ENCODE results near the gene FEM1B.

The FEM1B gene

DNA sequence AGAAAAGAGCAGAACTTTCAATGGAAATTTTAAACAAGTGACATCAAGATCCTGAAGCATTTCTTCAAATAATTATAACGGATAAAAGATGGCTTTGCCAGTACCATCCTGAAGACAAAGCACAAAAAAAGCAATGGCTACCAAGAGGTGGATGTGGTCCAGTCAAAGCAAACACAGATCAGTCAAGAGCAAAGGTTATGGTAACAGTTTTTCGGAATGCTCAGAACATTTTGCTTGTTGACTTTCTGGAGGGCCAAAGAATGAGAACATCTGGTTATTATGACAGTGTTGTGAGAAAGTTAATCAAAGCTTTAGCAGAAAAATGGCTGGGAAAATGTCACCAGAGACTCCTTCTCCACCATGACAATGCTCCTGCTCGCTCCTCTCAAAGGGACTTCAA lies 31.5 kb downstream of the FEM1B start:
- DNase-seq (ENCODE audit: low spot score) = no peak

DNA sequence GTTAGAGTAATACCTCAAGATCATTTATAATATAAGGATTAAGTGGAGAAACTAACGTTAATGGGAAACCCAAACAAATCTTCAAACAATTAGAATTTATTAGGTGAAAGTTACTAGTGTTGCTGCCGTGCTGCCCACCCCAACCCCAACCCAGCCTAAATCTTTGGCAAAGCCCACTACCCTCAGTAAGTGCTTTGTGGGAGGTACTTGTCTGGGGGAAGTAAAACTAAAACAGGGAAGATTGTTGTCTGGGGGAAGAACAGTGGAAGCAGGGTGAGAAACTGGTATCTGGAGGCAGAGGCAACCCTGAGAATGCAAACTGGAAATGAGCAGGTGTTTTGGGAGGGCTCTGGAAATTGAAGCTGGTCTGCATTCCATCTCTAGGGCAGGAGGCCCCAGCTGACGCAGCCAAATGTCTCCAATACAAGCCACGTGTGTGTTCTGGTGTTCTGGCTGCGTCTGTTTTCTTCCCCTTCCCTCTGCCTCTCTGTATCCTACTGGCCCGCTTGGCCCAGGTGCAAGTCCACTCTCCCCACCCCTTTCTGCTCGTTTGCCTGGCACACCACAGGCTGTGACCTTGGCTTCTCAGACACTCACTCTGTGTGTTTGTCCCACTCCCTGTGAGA lies 32.7 kb downstream of the FEM1B start:
- DNase-seq (ENCODE audit: low spot score) = no peak

DNA sequence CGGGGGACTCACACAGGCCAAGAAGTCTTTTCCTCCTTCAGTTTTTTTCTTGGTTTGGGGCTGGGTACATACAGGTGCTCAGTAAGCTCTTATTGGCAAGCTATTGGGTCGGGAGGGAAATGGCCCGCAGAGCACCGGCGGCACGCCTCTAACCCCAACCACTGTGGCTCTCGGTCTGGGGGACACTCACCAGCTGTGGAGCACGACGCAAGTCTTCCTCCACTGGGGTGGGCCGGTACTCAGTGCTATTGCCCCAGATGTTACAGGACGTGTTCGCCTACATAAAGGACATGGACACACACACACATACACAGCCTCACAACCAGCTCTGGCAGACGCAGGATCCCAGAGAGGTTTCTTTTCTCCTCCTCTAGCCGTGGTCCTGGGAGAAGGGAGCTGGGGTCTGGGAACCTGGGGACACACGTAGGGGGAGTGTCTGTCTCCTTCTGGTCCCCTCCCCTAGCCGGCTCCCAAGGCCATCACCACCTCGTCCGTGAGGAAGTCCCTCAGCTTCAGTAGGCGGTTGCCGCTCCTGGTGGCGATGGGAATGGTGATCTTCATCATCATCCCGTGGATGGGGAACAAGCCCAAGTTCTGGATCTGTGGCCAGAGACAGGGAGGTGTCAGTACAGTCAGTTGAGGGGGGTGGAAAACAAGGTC lies 33.4 kb downstream of the FEM1B start:
- no peak for DNase-seq (ENCODE audit: low spot score)

DNA sequence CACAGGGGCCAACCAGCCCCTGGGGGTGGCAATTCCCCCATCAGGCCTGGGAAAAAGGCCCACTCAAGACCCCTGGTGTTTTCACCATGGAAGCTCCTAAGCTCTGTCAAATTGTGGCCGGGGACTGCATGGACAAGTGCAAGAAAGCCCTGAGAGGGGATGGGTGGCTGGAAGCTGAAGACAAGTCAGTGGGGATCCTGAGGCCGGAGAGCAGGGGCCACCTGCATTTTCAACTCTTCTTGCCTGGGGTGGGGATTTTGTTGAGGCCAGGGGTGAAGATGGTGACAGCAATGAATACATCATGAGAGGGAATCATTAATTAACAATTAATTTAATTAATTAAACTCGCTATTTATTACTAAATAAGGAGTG lies 33.9 kb downstream of the FEM1B start:
- DNase-seq (ENCODE audit: low spot score) = no peak

DNA sequence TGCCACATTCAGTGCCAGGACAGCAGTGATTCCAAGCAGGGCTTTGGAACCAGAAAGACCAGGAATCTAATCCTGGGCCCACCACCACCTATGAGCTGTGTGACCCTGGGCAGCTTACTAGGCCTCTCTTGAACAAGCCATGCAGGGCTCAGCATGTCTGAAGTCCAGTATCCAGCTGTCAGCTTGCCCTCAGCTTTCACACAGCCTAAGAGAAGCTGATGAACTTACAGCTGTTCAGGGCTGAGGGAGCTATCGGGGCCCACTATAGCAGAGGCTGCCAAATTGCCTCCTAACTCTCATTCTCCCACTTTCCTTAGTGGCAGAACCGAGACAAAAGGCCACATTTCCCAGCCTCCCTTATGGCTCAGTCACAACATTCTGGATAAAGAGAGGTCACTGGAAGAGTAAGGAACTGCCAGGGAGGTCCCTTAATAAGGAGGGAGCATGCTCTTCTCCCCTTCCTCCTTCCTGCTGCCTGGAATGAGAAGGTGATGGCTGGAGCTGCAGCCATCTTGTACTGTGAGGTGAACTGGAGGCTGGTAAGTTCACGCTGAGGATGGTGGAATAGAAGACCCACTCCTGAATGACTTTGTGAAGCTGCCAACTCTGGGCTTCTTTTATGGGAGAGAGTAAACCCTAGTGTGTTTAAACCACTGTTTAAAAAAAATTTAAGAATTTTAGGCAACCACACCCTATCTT lies 34.5 kb downstream of the FEM1B start:
- no peak for DNase-seq (ENCODE audit: low spot score)

DNA sequence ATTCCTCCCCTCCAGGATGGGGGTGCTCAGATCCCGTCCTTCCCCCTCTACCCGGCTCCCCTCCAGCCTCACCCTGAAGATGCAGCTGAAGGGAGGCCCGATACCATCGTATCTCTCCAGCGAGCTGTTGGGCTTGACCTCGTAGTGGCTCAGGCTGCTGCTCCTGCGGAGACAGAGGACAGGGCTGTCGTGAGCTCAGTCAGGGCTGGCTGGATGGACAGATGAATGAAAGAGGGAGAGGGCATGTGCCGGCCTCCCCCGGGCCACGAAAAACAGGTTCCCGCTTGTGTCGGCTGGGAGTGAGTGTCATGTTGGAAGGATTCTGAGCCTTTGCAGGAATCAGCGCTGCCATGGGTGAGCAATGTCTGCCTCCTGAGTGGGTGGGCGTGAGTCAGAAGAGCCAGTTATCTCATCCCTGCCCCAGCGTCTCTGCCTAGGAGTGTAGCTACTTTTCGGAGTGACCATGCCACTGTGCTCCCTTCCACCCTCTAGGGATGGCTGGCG lies 35.2 kb downstream of the FEM1B start:
- no peak for DNase-seq (ENCODE audit: low spot score)

DNA sequence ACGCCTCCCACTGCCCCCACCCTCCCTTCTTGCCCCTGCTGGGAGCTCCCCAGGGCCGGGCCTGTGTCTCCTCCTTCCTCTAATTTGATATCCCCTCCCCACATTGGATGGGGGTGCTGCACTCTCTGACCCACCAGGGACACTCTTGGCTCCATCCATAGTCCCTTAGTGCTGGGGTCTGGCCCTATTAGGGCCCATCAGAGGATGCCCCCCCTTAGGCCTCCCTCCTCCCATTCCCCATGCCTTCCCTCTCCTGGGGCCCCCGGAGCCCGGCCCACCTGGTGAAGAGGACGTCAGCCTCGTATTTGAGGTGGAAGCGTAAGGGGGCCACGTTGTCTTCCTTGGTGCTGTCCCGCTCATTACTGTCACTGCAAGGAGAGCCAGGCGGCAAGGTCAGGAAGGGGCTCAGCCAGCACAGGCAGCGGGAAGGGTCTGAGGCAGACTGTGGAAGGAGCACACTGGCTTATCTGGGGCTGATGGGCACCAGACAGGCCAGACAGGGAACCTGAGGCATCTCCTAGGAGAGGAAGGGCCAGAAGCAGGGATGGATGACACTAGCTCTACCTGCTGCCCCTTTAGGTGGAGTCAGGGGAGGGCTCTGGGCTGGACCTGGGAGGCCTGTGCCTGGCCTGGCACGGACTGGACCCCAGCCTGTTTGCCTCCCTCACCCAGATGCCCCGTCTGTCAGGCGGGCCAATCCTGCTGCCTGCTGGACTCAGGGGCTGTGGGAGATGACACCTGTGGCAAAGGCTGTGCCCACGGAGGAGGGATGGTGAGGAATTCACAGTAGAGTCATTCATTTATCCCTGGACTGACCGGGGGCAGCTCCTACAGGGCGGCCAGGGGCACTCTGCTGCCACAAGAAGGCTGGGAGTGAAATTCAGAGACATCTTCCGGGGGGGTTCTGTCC lies 36.2 kb downstream of the FEM1B start:
- DNase-seq (ENCODE audit: low spot score) = no peak

DNA sequence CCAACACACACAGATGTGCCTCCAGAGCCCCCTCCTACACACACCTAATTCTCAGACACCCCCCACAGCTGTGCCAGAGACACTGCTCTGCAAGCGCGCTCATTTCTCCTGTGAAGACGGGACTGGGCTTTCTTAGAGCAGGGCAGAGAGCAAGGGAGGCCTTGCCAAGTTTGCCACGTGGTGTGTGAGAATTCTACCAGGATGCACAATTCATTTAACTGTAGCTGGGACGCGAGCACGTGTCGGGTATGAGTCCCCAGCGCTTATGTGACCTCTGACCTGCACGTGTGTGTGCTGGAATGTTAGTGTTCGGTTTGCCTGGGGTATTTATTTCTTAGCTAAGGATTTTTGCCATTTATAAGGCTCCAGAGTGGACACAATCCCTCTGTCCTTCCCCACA lies 37.0 kb downstream of the FEM1B start:
- DNase-seq (ENCODE audit: low spot score) = no peak

DNA sequence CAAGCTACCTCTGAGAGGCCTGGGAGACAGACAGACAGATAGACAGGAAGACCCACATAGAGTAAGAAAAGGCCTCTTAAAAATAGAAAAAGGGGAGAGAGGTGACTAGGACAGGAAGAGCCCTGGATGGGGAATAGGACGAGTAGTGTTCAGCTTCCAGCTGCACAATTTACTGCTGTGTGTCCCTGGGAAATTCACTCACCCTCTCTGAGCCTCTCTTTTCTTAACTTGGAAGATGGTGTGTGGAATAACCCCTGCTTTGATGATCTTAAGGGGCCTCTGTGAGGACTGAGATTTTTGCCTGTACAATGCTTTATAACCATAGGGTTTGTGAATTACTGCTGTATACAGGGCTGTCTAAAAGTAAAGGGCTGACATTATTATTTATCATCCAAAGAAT lies 37.5 kb downstream of the FEM1B start:
- DNase-seq (ENCODE audit: low spot score) = no peak

DNA sequence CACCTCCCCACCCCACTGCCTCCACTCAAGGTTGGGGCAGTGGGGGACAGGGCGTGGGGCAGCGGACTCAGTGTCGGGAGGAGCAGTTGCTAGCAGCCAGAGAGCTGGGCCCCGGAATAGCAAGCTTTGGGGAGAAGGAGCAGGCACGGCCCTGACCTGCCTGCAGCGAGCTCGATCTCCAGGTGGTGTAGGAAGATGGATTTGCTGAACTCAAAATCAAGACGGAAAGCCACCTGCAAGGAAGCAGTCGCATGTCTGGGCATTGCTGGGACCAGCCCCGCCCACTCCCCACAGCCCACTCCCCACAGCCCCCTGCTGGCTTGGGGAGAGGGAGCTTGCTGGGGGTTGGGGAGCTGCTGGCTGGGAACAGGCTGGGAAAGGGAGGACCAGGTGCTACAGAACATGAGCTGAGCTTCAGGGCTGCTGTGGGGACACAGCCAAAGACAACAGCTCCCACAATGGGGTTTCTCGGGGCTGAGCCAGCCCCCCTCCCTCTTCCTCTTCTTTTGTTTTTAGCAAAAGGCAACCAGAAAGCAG lies 38.0 kb downstream of the FEM1B start:
- DNase-seq (ENCODE audit: low spot score) = no peak

DNA sequence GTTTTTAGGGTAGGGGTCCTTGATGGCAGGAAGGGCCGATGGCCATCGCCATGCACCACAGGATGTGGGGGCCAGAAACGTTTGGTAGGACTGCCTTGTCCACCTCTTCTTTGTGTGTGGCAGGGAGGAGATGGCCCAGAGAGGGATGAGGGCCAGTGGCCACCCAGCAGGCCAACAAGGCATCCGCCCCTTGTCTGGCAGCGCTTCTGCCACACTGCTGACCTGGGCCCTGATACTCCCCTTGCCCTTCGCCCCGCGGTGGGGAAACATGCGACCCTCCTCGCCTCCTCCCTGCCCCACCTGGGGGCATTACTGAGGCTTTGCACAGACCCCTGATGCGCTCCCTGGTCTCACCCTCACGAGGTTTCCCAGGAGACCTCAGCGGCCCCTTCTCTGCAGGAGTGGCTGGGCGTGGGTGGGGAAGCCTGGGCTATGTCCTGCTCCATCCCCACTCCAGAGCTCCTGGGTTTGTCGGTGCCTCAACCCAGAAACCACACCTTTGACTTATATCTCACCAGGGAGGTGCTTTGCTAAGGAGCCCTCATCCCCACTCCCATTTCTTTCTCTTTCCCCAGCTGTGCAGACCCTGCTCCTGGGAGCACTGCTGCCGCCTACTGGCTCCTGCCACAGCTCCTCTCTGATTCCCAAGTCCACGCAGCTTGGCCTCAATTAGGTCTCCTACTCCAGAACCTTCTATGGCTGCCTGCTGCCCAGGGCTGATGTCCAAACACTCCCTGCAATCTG lies 38.7 kb downstream of the FEM1B start:
- DNase-seq (ENCODE audit: low spot score) = no peak

DNA sequence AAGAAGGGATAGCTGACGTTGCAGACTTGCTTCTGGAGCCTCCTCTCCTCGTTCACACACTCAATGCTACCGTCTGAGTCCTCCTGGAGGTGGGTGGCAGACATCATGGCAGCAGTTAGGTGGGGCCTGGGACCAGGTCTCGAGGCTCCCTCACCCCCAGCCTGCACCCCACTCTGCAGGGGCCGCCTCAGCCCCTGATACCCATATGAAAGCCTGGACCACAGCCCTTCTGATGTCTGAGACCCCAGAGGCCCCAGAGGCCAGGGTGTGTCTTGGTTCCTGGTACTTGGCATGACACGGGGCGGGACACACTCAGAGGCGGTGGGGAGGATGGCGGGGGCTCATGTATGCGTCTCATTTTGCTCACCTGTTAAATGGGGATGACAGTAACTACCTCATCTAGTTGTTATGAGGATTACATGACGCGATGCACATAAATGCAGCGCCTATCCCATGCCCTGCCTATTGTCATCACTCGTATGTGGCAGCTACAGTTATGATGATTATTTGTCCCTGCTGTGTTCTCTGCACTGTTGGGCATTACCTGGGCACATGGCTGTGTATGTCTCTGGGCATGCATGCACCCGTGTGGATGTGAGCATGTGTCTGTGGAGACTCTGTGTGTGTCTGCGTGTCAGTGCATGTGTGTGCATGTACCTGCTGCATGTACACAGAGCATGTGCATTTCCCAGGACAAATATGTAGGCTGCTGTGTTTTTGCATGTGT lies 39.9 kb downstream of the FEM1B start:
- no peak for DNase-seq (ENCODE audit: low spot score)

DNA sequence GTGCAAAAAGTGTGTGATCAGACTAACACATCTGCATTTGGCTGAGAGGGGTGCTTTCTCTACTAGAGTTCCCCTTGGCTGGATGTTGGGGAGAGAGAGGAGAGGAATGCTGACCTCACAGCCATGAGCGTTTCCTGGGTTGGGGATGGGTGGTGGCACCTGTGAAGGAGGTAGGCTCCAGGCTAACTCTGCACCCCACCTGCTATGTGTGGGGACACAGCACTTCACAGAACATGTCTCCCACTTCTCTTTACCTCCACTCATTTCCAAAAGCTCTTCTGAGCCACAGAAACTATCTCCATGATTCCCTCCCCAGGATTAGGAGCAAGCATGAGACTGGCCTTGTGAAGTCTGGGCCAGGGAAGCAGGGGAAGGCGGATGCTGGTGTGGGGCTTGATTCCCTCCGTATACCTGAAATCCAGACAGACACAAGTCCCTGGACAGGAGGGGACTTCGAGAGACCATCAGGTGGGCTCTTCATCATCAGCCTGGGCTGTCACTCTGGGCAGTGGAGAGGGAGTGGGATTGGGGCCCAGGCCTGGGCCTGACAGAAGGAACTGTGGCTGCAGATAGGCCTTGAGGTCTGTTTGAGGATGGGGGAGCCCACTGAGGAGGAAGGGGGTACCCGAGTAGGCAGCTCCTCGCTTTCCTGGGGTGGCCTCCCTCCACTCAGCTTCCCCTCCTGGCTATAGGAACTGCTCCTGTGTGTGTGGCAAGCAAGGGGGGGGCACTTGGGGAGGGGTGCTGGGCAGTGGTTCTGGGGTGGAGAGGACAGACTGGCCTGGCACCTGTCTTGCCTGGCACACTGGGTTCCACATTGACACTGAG lies 40.7 kb downstream of the FEM1B start:
- no peak for DNase-seq (ENCODE audit: low spot score)

DNA sequence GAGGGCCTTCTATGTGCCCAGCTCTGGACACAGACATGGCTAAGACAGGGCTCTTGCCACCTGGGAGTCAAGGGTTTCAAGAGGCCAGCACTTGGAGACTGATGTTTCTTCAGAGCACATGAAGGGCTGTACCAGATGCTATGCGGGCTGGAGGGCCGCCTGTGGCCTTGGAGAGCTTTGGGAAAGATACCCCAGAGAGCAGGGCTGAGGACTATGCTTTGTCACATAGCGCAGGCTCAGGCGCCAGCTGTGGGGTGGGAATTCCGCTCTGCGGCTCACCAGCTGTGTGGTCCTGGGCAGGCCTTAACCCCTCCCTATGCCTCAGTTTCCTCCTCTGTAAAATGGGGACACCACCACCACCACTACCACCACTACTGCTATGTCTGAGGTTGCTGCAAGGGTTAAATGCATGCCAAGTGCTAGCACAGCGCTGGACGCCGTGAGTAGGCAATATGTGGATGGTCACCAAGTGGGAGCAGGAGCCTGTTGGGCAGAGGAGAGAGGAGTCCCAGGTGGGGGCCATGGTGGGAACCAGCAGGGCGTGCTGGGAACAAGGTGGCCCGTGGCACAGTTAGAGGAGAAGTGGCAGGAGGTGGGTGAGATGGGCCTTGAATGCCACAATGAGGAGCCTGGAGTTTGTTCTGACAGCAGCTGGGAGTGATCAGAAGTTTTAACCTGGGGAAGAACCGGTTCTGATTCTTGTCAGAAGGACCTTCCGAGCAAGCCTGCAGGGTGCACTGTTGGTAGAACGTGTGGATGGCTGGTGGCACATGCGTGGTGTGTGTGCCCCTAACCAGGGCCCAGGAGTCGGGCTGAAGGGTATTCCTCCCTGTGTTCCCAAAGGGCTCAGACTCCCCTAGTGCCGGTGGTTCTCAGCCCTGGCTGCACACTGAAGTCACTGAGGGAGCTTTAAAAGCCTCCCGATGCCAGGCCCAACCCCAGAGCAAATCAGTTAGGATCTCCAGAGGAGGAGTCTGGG lies 41.7 kb downstream of the FEM1B start:
- DNase-seq (ENCODE audit: low spot score) = no peak

DNA sequence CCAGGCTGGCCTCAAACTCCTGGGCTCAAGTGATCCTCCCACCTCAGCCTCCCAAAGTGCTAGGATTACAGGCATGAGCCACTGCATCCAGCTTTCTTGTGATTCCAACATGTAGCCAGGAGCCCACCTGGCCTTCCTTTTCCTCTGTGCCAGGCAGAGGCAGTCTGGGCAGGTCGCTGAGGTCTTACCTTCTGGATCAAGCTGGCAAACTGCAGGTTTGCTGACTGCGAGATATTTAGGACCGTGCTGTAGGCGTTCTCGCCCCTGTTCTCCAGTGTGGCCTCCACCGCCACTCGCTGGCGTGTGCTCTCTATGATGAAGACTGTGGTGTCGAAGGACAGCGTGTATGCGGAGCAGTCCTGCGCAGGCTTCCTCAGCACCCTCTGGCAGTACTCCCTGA lies 42.5 kb downstream of the FEM1B start:
- no peak for DNase-seq (ENCODE audit: low spot score)

DNA sequence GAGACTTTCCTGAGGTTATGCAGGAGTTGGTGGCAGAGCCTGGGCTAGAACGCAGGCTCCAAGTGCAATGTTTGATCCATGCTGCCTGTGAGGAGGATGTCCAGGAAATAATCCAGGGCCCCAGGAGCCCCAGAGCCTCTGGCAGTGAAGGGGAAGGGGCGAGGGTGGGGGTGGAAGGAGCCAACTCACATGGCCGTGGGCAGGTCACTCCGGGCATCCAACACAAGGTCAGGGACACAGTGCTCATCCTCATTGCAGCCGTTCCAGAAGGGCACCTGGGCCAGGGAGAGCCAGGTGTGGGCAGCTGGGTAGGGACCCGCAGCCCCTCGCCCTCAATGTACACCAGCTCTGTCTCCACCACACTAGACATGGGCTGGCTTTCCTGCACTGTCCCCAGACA lies 43.7 kb downstream of the FEM1B start:
- DNase-seq (ENCODE audit: low spot score) = no peak

DNA sequence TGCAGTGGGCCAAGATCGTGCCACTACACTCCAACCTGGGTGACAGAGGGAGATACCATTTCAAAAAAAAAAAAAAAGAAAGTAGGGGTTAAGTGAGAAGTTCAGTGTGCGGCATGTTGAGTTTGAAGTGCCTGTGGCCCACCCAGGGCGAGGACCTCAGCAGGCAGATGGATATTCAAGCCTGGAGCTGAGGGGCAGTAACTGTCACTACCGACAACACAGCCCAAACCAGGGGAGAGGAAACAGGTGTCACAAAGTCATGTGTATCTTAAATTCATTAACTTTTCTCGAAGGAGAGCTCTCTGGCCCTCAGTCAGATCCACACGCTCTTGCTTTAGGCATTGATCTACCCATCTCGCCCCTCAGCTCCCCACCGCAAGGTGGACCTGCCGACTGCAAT lies 45.3 kb downstream of the FEM1B start:
- DNase-seq (ENCODE audit: low spot score) = no peak

DNA sequence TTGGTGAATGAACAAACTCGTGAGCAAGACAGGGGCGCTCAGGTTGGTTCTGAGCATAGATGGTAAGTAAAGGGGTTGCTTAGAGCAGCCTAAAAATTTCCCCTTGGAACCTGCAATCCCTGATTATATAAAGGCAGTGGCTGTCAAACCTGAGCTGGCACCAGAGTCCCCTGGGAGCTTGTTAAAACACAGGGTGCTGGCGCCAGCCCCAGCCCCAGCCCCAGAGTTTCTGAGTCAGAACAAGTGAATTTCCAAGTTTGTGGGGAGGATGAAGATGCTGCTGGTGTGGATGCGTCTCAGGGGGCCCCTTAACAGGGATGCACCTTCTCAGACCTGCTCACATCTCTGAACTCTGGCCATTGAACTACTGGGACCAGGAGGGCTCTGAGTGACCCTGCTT lies 48.2 kb downstream of the FEM1B start:
- no peak for DNase-seq (ENCODE audit: low spot score)
